IMR-90 (cell line): Measurements from ENCODE around the gene NT5DC3. TPM values are rescaled to one million over a fixed set of nuclear protein-coding genes. Genes with fewer than 3 reads are reported as not detected.

Source experiments
- ATAC-seq: fragments of 200-7000 bp; cut with Tn5 transposase; 2 replicates; pipeline ENCODE4 v1.9.1; 2020; ENCODE audit warnings: low read depth, mild to moderate bottlenecking, moderate library complexity
- BruUV-seq: library from RNA; stranded (reverse); fragments of 400-500 nt; replicated peaks from 2 replicates; lab custom pipeline; 2021; lab: Mats Ljungman, UMichigan
- CTCF ChIA-PET: fragments of 300-600 bp; formaldehyde crosslinking; extraction: SDS; loops from one replicate; lab custom pipeline; 2021; ENCODE audit warnings: antibody characterized with exemption; lab: Yijun Ruan, JAX
- POLR2A ChIA-PET: fragments of 300-600 bp; sonication (Branson Sonifier 250); formaldehyde crosslinking; loops from one replicate; lab custom pipeline; 2022; ENCODE audit warnings: antibody characterized with exemption; ENCODE audit not compliant: unreplicated experiment; lab: Charles Lee
- DNase-seq: peaks from one replicate; pipeline ENCODE4 v3.0.0; 2013
- H2AFZ ChIP-seq: replicated peaks from 2 replicates; pipeline ENCODE3; 2013; ENCODE audit warnings: low read length, mild to moderate bottlenecking; ENCODE audit not compliant: poor library complexity
- H2AK5ac ChIP-seq: 2 replicates; pipeline ENCODE4 v1.6.1; 2013; ENCODE audit warnings: low read depth, low read length, inconsistent platforms
- H2AK9ac ChIP-seq: replicated peaks from 2 replicates; pipeline ENCODE3; 2013; ENCODE audit warnings: mild to moderate bottlenecking, low read depth, low read length, moderate library complexity; ENCODE audit not compliant: poor library complexity
- H2BK120ac ChIP-seq: 2 replicates; pipeline ENCODE4 v1.6.1; 2013; ENCODE audit warnings: low read depth, low read length, inconsistent platforms
- H2BK15ac ChIP-seq: 3 replicates; pipeline ENCODE4 v1.6.1; 2013; ENCODE audit warnings: low read depth, low read length, inconsistent platforms
- H2BK20ac ChIP-seq: 2 replicates; pipeline ENCODE4 v1.6.1; 2013; ENCODE audit warnings: low read depth, mild to moderate bottlenecking, inconsistent platforms, low read length, moderate library complexity
- H2BK5ac ChIP-seq: 2 replicates; pipeline ENCODE4 v1.6.1; 2013; ENCODE audit warnings: mild to moderate bottlenecking, low read depth, low read length, inconsistent platforms; ENCODE audit not compliant: poor library complexity, severe bottlenecking
- H3K14ac ChIP-seq: replicated peaks from 2 replicates; pipeline ENCODE4 v1.6.1; 2013; ENCODE audit warnings: low read depth, low read length, inconsistent platforms
- H3K18ac ChIP-seq: 2 replicates; pipeline ENCODE4 v1.6.1; 2013; ENCODE audit warnings: low read depth, low read length, control low read depth
- H3K23ac ChIP-seq: 2 replicates; pipeline ENCODE4 v1.6.1; 2013; ENCODE audit warnings: low read depth, low read length, inconsistent platforms
- H3K27ac ChIP-seq: 2 replicates; pipeline ENCODE4 v1.5.1; 2013; ENCODE audit warnings: mild to moderate bottlenecking, control low read depth, low read length; ENCODE audit not compliant: insufficient read depth
- H3K27me3 ChIP-seq: 2 replicates; pipeline ENCODE4 v1.6.1; 2013; ENCODE audit warnings: low read length; ENCODE audit not compliant: control insufficient read depth, insufficient read depth
- H3K36me3 ChIP-seq: 2 replicates; pipeline ENCODE4 v1.6.1; 2013; ENCODE audit warnings: low read length, mixed read lengths; ENCODE audit not compliant: control insufficient read depth, insufficient read depth
- H3K4ac ChIP-seq: 2 replicates; pipeline ENCODE4 v1.6.1; 2013; ENCODE audit warnings: low read depth, low read length, inconsistent platforms
- H3K4me1 ChIP-seq: 2 replicates; pipeline ENCODE4 v1.6.1; 2013; ENCODE audit warnings: low read length, mixed read lengths; ENCODE audit not compliant: control insufficient read depth, insufficient read depth
- H3K4me2 ChIP-seq: 2 replicates; pipeline ENCODE4 v1.6.1; 2013; ENCODE audit warnings: low read depth, mild to moderate bottlenecking, control low read depth, low read length, moderate library complexity
- H3K4me3 ChIP-seq: 2 replicates; pipeline ENCODE4 v1.5.1; 2013; ENCODE audit warnings: low read depth, mild to moderate bottlenecking, control low read depth, low read length, moderate library complexity; ENCODE audit not compliant: insufficient read depth
- H3K56ac ChIP-seq: 2 replicates; pipeline ENCODE4 v1.6.1; 2013; ENCODE audit warnings: low read length, inconsistent platforms; ENCODE audit not compliant: insufficient read depth; ENCODE audit errors: extremely low read depth
- H3K79me1 ChIP-seq, 2 experiments: 2 replicates each; pipeline ENCODE4 v1.6.1; 2013; ENCODE audit warnings: low read length in 2 of 2, inconsistent platforms in 1 of 2, low read depth in 1 of 2
- H3K9ac ChIP-seq: 2 replicates; pipeline ENCODE4 v1.6.1; 2013; ENCODE audit warnings: low read depth, low read length, control low read depth
- H3K9me1 ChIP-seq: 2 replicates; pipeline ENCODE4 v1.6.1; 2013; ENCODE audit warnings: low read length, inconsistent platforms; ENCODE audit not compliant: insufficient read depth
- H3K9me3 ChIP-seq: 2 replicates; pipeline ENCODE4 v1.6.1; 2013; ENCODE audit warnings: low read length; ENCODE audit not compliant: control insufficient read depth, insufficient read depth
- H4K20me1 ChIP-seq: 2 replicates; pipeline ENCODE4 v1.6.1; 2013; ENCODE audit warnings: low read length, inconsistent platforms; ENCODE audit not compliant: insufficient read depth
- H4K5ac ChIP-seq: 2 replicates; pipeline ENCODE4 v1.6.1; 2013; ENCODE audit warnings: mild to moderate bottlenecking, low read depth, low read length, control low read depth
- H4K8ac ChIP-seq, 2 experiments: 2 replicates each; pipeline ENCODE4 v1.6.1; 2013; ENCODE audit warnings: low read depth in 2 of 2, low read length in 2 of 2, control low read depth in 1 of 2, inconsistent platforms in 1 of 2
- H4K91ac ChIP-seq: 2 replicates; pipeline ENCODE4 v1.6.1; 2013; ENCODE audit warnings: low read depth, low read length, inconsistent platforms; ENCODE audit not compliant: insufficient read depth
- BHLHE40 ChIP-seq: fragments of 150-350 bp; IDR thresholded peaks from 2 replicates; pipeline ENCODE4 v1.6.1; 2016; ENCODE audit warnings: mild to moderate bottlenecking, low read depth, low read length
- CEBPB ChIP-seq: IDR thresholded peaks from 2 replicates; pipeline ENCODE4 v1.6.1; 2012; ENCODE audit warnings: low read depth, low read length, improper control_type of control experiment
- NFE2L2 ChIP-seq: fragments of 150-350 bp; IDR thresholded peaks from 2 replicates; pipeline ENCODE4 v1.6.1; 2016; ENCODE audit warnings: low read depth, mild to moderate bottlenecking, low read length
- RAD21 ChIP-seq: IDR thresholded peaks from 2 replicates; pipeline ENCODE4 v1.6.1; 2012; ENCODE audit warnings: low read length, improper control_type of control experiment
- RCOR1 ChIP-seq: IDR thresholded peaks from 2 replicates; pipeline ENCODE4 v1.6.1; 2012; ENCODE audit warnings: mild to moderate bottlenecking, low read length, improper control_type of control experiment; ENCODE audit not compliant: insufficient replicate concordance
- WGBS, 2 experiments: methylation state at CpG; one replicate each; pipeline versions ENCODE4 v1.1.5 to v1.1.7; 2013; ENCODE audit warnings: missing lambda C conversion rate in 2 of 2; ENCODE audit not compliant: insufficient read length in 1 of 2; ENCODE audit errors: extremely low coverage in 2 of 2; 5-methylcytosine and 5-hydroxymethylcytosine counted together
- dilution Hi-C: fragments of 300-500 bp; cut with HindIII; formaldehyde crosslinking; loops from one replicate; pipeline ENCODE4 v1.14.3; 2018; ENCODE audit warnings: low sequenced_read_pairs; ENCODE audit not compliant: unreplicated experiment
- in situ Hi-C: fragments of 300-500 bp; cut with MboI; formaldehyde crosslinking; loops from 3 replicates; pipeline ENCODE4 v1.14.3; 2019; ENCODE audit warnings: low sequenced_read_pairs, inconsistent platforms, mixed read lengths
- intact Hi-C: fragments of 100-400 bp; cut with micrococcal nuclease; formaldehyde crosslinking; loops from 2 replicates; pipeline ENCODE4 v1.10.0; 2022
- polyA plus RNA-seq, 3 experiments: library from polyadenylated mRNA; depleted of rRNA; stranded (reverse); fragments of >200 nt; gene quantifications; 2 replicates each; pipeline ENCODE4 v1.2.3, GENCODE V29; 2012; ENCODE audit warnings: low replicate concordance in 1 of 3
- total RNA-seq: library from RNA; depleted of rRNA; stranded (reverse); fragments of >200 nt; gene quantifications from 2 replicates; pipeline ENCODE4 v1.2.3, GENCODE V29; 2012
- TF ChIP-seq, protein P1 (sequence below): conservative IDR thresholded peaks from 2 replicates; pipeline ENCODE4 v1.5.1; 2012; ENCODE audit warnings: mild to moderate bottlenecking, low read depth, low read length, improper control_type of control experiment

NT5DC3 gene
- total and polyA plus RNA-seq, 2 of the 4 experiments (the other 2 are of a cell fraction): 7.3 to 17.6 TPM

- CTCF ChIA-PET: no interaction called here
These were observed 112.7 kb downstream of the NT5DC3 start for GRCh38 chr12:103728323-103728722.

More at GRCh38 chr12:103728323-103728722, 112.7 kb downstream of the NT5DC3 start:
- H2AFZ ChIP-seq: no peak overlapping the region
- TF ChIP-seq RAD21 (no peak), NFE2L2 (no peak), RCOR1 (no peak), BHLHE40 (no peak), CEBPB (peak; percentile 75)
- TF ChIP-seq, protein P1, sequence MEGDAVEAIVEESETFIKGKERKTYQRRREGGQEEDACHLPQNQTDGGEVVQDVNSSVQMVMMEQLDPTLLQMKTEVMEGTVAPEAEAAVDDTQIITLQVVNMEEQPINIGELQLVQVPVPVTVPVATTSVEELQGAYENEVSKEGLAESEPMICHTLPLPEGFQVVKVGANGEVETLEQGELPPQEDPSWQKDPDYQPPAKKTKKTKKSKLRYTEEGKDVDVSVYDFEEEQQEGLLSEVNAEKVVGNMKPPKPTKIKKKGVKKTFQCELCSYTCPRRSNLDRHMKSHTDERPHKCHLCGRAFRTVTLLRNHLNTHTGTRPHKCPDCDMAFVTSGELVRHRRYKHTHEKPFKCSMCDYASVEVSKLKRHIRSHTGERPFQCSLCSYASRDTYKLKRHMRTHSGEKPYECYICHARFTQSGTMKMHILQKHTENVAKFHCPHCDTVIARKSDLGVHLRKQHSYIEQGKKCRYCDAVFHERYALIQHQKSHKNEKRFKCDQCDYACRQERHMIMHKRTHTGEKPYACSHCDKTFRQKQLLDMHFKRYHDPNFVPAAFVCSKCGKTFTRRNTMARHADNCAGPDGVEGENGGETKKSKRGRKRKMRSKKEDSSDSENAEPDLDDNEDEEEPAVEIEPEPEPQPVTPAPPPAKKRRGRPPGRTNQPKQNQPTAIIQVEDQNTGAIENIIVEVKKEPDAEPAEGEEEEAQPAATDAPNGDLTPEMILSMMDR: no peak
- 60% methylated on average over 1 of the region's 4 CpGs; no CpG with 5 or more reads in 1 of the 2 experiments for WGBS, 2 experiments
- H2AK9ac ChIP-seq: no peak overlapping the region
- DNase-seq: peak; percentile 42
- no peaks in the 10 kb centered on the region; the same call in 1 of the 2 replicates for H3K9me3 ChIP-seq
- no TSS peak for BruUV-seq
- H4K5ac ChIP-seq: no peak overlapping the region
- H3K9me1 ChIP-seq: no peaks in the 10 kb centered on the region; the same call in 1 of the 2 replicates
- no peak overlapping the region for H3K18ac ChIP-seq
- no peak overlapping the region for H2BK20ac ChIP-seq
- H3K27me3 ChIP-seq: peaks cover 8% of the 10 kb centered on the region
- H2BK5ac ChIP-seq: no peak overlapping the region
- no peak overlapping the region for H3K14ac ChIP-seq
- no peak overlapping the region for H4K8ac ChIP-seq
- in situ Hi-C loops (no loop called here), dilution Hi-C loops (no loop called here), intact Hi-C loops (no loop called here)
- no peak overlapping the region for H3K4me2 ChIP-seq
- H4K91ac ChIP-seq: no peak overlapping the region
- no peaks in the 10 kb centered on the region for H3K79me1 ChIP-seq
- H2BK15ac ChIP-seq: no peak overlapping the region
- no peak overlapping the region for H3K27ac ChIP-seq
- POLR2A ChIA-PET: no interaction called here
- no peak overlapping the region for H3K9ac ChIP-seq
- no peak overlapping the region for H3K4ac ChIP-seq
- H2AK5ac ChIP-seq: no peak overlapping the region
- H2BK120ac ChIP-seq: no peak overlapping the region
- peak; percentile 51 for ATAC-seq
- H3K23ac ChIP-seq: no peak overlapping the region
- no peak overlapping the region for H3K4me3 ChIP-seq
- no peaks in the 10 kb centered on the region for H4K20me1 ChIP-seq
- no peak overlapping the region for H3K56ac ChIP-seq
- H3K4me1 ChIP-seq: no peaks in the 10 kb centered on the region
- H3K36me3 ChIP-seq: no peaks in the 10 kb centered on the region
